GM19328 (cell line): Measurements from ENCODE around the gene PRKAG2.
A peak's percentile ranks its signal among the peaks of the same experiment; 100 is the strongest.
"Not testable (repeated sequence)": the region's sequence is repeated elsewhere in the genome, so short reads cannot be mapped to it uniquely, and the experiment has no call there.

Experiments
- ATAC-seq: cut with Tn5 transposase; IDR thresholded peaks from one replicate; pipeline ENCODE4 v1.9.1; 2021; ENCODE audit warnings: mild to moderate bottlenecking, moderate library complexity; ENCODE audit not compliant: unreplicated experiment

The PRKAG2 gene

DNA sequence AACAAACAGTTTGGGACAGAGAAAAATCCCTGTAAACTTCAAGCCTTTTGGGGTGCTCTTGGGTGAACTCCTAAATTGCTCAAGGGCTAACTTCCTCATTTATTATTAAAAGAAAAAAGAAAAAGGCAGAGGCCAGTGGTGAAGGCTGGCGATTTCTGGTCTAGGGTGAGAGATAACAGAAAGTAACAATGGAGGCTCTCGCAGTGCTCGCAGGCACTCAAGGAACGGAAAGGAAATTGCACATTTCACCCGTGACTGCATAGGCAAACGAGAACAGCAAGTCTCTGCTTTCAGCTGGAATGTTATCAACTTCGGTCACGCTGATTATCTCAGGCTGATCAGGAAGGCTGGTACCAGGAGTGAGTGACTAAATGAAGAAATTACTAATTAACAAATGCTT, 70.7 kb downstream of the PRKAG2 start:
- ATAC-seq: no peak

DNA sequence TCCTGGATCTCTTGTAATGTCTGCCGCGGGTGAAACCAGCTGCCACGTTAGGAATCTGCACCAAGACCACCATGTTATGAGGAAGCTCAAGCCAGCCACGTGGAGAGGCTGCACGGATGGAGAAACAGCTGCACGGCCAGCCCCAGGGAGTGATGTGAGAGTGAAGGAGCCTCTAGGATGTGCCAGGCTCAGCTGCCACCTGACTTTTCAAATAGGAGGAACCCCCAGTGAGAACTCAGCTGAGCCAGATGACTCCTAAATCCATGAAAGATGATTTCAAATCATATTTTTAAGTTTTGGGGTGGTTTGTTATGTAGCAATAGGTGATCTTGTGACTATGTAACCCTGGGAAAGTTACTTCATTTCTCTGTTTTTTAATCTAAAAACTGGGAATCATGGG, 71.7 kb downstream of the PRKAG2 start:
- ATAC-seq: no peak

DNA sequence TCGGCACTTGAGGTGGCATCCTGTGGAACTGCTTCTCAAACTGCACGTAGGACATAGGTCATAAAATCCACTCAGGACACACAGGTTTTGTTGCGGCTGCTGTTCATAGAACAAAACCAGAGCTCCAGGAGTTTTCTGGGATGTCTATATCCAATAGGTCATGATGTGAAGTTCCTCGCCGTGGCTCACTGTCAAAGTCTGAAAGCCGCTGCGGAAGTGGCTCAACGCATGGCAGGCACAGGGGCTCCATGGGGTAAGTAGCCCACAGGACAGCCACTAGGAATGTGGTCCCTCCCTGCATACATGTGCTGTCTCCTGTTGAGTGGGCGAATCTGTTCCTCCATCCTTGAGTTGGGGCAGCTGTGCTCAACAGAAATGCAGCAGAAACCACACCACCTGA, 72.2 kb downstream of the PRKAG2 start:
- no peak for ATAC-seq

DNA sequence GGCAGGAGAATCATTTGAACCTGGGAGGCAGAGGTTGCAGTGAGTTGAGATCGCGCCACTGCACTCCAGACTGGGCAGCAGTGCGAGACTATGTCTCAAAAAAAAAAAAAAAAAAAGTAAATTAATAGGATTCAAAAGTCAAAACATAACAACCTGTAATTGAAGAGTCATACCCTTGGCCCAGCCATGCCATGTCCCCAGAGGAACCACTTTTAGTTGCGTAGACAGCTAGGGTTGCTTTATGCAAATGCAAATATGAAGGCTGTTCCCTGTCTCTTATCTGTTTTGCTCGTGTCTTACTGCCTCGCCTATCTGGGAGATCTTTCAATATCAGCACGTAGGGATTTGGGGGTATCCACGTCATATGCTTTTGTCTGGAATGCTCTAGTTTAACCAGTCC, 73.1 kb downstream of the PRKAG2 start:
- no peak for ATAC-seq

DNA sequence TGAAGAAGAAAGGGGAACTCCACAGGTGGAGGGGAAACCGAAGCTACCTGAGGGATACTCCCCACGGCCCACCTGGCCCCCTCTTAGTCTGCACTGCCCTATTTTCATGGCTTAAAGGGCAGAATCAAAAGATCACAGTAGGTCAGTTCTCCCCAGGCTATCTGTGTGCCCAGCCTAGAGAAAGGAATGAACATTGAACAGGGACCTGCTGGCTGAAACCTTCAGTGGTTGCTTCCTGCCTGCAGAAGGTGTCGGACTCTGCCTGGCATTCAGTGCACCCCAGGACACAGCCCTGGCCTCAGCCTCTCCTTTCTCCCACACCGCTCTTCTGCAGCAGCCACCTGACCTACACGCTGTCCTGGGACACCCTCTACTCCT, 74.5 kb downstream of the PRKAG2 start:
- ATAC-seq: no peak

DNA sequence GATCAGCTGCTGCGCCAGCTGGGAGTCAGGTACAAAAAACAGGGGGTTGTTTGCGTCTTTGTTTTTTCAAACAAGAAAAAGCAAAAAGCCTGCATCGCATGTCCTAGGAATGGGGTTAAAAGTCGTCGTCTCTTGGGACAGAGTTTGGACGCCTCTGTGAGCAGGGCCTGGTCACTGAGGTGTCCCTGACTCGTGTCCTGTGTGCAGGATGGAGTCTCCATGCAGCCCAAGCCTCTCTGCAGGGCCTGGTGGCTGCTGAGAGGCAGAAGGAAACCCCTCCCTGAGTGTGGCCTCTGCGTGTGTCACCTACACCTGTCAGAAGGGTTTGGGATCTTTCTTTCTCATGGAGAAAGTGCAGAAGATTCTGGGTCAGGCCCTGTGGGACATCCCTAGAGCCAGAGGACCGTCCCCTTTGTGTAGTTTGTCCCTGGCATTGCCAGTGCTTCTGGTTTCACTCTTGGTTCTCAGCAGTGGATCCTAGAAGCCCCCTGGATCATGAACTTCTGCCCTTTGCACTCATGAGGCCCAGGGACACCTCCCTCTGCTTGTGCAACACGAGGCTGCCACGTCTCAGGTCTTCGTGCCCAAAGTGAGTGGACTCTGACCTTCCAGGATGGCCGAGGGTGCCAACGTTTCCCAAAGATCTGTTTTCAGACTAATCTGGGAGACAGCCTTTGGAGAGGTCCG, 75.0 kb downstream of the PRKAG2 start:
- ATAC-seq: no peak

DNA sequence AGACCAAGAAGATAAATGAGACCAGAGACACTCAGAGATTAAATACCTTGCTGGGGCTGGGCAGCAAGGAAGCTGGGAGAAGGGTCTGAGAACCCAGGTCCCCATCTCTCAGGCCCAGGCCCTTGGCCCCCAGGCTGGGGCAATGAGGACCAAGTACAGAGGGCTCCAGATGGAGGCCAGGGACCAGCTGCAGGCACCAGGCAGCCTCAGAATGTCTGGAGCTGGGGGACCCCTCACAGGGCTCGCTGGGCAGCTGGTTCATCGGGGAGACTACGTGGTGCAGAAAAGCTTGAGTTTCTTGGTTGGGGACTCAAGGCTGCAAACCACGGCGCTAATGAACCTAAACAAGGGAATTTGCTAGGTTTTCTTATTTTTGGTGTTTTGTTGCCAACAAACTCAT, 75.6 kb downstream of the PRKAG2 start:
- ATAC-seq: no peak

DNA sequence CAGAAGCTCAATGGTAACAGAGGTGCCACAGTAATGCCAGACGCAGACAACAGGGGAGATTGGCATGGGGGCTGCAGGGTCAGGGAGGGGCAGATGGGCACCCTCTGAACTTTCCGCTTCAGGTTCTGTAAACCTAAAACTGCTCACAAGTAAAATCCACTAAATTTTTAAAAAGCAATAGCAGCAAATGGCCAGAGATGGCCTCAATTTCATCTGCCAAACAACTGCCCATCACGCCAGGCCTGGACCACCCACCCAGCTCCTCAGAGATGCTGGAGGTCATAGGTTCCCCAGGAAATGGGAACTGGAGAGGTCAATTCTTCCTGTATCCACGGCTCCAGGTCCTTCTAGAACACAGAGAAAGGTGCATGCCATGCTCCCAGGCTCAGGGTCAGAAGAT, 76.1 kb downstream of the PRKAG2 start:
- ATAC-seq: no peak

DNA sequence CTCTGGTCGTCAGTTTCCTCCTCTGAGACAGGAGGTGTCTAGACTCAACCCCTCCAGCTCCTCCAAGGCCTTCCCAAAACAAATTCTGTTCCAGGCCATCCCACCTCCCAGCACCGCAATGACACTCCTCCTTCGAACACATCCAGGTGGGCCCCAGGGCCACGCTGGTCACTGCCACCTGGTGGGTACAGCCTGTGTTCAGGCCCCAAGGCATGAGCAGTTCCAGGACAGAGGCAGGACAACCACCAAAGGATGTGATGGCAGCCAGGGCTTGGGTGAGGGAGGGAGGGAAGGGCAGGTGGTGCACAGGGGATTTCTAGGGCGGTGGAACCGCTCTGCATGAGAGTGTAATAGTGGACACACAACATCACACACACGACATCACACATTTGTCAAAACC, 76.5 kb downstream of the PRKAG2 start:
- no peak for ATAC-seq

DNA sequence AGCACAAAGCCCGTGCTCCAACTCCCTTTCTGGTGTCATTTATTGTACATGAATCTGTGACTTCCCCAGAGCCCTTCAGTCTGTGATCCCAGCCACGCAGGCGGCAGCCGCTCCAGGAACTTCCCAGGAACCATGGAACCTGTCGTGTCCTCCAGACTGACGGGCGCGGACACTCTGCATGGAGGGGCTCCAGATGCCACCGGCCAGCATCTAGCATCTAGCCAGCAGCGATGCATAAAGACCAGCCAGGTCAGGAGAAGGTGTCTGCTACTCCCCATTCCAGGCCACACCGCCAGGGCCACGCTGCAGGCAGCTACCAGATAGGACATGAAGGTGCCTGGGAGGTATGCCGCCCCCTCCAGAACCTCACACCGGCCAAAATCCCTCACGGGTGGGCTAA, 77.4 kb downstream of the PRKAG2 start:
- ATAC-seq: no peak

DNA sequence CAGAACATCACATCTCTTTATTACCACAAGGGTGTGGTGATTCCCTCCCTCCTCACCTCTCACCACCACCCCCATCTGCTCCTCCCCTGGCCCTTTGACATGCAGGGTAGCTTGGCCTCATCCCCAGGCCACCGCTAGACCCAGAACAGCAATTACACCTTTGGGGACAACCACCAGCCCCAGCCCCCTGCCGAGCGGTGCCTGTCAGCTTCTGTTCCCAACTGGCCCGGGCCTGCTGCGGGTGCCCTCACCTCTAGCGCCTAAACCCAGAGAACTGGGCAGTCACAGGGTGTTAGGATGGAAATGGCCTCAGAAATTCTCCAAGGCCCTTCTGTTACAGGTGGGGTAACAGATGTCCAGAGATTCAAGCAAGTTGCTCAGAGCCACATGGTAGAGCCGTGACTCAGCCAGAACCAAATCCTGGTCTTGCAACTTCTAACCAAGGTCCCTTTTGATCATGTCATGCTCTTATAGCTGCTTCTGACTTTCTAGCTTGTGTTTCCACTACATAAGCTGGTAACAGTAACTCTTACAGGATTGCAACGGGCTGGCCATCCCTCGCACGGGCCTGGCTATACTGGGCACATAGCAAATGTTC, 78.0 kb downstream of the PRKAG2 start:
- no peak for ATAC-seq

DNA sequence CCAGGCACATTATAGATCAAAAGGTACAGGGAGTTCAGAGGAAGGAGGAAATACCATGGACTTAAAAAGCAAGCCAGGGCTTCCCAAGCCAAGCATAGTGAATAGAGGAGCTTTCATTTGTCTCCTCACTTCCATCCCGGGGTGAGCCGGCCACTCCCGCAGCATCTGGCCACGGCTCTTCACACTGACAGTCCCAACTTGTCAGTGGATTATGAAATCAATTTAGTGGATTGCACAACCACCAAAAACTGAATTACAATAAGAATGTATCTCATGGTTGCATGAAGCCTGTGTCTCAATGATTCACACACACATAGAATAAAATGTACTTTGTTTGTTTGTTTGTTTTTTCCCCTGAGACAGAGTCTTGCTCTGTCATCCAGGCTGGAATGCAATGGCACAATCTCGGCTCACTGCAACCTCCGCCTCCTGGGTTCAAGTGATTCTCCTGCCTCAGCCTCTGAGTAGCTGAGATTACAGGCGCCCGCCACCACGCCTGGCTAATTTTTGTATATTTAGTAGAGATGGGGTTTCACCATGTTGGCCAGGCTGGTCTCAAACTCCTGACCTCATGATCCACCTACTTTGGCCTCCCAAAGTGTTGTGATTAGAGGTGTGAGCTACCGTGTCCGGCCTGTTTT, 79.1 kb downstream of the PRKAG2 start:
- ATAC-seq: not testable (repeated sequence)

DNA sequence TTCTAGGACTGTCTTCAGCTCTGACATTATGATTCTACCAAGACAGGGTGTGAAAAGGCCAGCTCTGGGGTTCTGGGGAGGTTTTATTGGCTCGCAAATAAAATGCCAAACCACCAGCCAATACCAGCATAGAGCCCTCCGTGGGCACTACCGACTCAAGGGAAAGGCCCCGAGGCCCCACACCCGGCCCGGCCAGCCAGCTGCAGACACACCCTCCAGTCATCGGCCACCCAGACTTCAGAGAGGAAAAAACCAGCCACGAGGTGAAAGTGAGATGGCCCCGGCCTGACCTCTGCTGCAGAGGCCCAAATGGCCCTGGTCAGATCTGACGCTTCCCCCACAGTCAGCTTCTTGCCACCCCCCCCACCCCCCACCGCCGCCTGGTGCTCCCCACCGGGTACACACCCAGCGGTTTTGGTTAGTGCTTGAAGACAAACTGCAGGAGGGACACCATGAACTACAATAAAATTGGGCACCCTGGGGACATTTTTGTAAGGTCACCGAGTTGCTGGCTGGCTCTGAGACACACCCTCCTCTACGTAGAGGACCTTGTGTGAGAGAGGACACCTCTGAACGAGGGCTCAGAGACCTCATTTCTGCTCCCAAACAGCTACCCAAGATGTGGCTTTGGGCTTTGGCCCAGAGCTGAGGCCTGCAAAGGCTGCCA, 79.9 kb downstream of the PRKAG2 start:
- ATAC-seq: no peak

DNA sequence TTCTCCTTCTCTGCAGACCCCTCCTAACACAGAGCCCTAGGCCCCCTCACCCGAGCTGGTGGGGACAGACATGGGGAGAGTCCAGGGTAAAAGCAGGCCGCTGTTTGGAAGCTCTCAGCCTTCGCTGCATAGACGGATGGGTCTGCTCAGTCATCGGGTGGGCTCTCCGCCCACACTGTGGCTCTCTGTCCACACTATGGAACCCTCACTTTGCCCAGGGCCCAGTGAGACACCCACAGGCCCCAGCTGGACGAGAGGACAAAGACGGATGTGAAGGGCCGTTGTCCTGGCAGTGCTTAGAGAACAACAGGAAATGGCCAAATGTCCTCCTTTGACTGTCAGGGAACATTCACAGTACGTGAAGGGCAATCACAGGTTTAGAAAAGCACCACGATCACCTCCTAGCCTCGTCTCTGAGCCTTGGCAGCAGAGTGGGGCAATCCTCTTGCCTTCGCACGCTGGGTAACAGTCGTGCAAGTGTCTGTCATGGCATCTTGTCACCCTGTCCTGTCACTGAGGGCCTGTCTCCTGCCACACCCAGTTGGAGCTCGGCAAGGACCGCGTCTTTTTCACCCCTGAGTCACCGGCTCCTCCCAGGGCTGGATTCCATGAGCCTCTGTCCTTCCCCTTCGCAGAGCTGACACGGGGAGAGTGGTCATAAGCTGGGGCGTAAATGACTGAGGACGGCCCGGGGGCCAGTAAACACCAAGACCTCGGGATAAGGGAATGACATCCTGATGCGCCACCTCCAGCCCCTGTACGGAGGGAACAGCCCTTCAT, 80.6 kb downstream of the PRKAG2 start:
- no peak for ATAC-seq

DNA sequence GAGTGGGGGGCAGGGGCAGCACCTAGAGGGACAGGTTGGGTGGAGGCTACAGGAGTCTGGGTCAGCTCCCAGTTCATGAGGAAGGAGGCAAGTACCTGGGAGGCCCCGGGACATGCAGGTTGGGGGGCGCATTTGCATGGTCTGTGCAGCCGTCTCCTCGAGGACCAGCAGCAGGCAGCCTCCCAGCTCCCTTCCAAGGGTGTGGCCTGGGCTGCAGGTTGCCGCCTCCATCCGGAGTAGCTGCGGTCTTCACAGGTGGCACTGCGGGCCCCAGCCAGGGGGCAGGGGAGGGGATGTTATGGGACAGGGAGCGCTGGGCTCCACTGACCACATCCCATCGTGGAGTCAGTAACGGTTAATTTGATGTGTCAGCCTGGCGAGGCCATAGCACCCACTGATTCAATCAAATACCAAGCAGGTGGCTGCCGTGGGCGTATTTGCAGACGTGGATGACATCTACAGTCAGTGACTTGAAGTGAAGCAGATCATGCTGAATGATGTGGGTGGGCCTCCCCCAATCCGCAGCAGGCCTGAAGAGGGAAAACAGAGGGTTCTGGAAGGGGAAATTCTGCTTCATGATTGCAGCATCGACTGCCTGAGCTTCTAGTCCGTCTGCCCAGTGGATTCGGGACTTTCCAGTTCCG, 81.6 kb downstream of the PRKAG2 start:
- peak; percentile 64 for ATAC-seq

DNA sequence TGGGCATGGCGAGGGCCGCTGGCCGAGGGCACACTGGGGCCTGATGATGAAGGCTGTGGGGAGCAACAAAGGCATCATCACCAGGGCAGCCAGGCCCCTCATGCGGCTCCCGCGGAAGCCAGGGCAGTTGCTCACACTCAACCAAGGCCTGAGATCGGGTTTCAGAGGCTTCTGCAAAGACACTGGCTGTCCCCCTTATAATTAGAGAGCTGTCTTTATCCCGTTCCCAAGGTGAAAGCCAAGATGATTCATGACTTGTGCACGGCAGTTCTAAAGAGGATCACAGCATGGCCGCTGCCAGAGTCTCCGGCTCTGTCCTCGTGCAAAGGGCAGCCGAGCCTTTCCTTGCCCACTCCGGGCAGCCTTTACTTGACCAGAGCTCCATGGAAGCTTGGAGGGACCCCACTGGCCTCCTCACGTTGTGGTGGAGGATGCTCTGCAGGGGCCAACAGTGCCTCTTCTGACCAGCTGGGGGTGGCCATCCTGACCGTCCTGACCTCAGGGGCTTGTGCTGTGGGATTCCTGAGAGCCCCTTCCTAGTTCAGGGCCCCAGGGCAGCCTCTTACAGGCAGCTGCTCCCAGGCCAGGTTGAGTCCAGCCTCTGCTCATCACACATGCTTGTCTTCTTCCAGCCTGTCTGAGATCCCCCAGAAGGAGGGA, 82.3 kb downstream of the PRKAG2 start:
- no peak for ATAC-seq

DNA sequence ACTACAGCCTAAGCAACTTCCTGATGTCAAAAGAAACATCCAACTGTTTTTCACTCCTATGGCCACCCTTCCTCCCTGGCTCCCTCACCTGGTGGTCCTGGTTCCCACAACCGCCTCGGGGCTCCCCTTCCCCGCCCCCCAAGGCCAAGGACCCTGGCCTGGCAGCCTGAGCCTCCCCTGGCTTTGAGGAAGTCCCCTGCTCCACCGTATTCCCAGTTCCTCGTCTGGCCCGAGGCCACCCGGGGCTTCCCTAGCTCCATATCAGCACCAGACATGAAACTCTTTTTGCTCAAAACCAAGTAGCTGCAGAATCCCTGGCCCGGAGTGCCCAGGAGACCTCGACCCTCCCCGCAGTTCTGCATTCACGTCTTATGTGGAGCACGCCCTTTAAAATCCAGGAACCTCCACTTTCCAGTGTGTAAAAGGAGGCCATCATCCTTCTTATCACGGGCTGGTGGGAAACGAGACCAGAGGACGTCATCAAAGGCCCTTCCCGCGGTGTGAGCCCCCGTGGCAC, 82.9 kb downstream of the PRKAG2 start:
- ATAC-seq: no peak

DNA sequence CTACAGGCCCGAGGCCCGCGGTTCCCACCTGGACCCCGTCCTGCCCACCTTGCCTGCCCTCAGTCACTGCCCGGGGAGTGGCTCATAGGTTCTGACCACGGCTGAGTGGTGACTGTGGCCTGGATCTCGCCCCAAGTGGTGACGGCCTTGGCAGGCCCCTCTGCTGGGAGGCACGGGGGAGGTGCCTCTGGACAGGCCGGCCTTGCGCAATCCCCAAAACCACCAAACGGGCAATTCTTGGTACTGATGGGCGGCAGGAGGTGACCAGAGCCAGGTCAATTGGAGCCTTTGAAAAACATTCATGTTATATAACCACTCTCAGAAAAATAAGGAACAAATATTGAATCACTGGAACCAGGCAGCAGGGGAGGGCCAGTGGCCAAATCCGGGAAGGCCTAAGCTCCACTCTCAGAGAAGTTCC, 83.4 kb downstream of the PRKAG2 start:
- ATAC-seq: no peak

DNA sequence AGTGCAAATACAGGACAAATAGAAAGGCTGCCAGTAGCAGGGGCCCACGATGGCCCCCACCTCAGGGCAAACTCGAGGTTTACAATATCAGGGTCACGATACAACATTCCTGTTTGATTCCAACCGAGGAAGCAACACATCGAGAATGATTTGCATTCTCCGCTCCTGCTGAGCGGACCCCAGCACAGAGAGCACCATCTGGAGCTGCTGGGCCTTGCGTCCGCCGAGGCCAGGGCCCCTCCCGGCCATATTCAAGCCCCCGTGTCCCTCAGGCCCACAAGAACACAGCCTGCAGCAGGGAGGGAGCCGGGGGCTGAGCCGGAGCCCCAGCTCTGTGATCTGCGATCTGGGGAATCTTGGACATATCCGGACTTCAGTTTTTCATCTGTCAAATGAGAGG, 84.3 kb downstream of the PRKAG2 start:
- ATAC-seq: no peak

DNA sequence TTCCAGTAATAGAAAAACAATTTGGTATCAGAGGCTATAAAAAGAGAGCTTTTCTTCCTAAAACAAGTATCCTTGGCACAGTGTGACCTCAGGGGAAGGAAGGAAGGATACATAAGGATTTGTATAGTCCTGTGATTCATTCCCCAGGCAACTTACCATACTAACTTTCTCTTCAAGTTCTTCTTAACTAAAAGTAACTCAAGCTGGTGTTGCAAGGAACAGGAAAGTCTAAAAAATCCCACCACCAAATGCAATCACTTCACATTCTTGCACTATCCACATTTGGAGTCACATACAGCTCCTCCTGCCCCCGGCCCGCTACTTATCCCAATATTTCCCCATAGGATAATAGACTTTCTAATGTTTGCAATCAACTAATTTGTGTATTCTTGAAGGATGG, 84.8 kb downstream of the PRKAG2 start:
- ATAC-seq: no peak
